HG03103 (cell line): ENCODE data around the gene TNFSF8.

Experiments used
- ATAC-seq: cut with Tn5 transposase; IDR thresholded peaks from one replicate; pipeline ENCODE4 v1.9.1; 2021; ENCODE audit warnings: low read depth; ENCODE audit not compliant: unreplicated experiment

TNFSF8 gene

DNA sequence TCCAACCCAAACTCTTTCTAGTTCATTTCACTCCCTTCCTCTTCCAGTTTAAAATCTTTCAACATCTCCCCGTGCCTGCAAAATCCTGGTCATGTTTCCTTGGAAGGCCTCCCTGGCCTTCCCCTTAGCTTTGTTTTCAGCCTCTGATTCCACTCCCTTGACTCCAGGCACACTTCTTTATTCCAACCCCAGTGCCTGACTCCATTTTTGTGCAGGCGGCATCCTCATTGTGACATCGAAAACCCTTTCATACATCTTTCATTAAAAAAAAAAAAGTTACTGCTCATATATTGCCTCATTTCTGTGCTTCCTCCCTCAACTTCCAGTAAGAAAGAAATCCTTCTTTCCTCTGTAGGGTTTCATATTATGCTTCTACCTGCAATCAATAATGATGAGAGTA lies 7.1 kb upstream of the TNFSF8 start:
- no peak for ATAC-seq

DNA sequence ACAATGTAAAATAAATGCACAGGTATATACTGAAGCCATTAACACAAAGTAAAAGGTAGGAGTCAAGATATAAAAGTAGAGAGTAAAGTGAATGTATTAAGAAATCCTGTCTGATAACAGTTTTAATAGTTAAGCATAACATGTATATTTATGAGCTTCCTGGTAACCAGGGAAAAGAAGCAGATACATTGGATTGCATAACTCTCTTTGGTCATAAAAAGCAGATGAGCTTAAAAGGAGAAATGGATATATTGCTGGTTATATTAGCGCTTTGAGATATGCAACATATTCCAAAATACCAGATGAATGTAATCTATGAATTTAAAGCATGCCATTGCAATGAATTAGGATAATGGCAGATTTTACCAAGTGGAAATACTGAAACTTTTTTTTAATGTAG lies 6.2 kb upstream of the TNFSF8 start:
- ATAC-seq = no peak

- ATAC-seq = no peak
Observed at GRCh38 chr9:114935119-114935518, 4.7 kb upstream of the TNFSF8 start.

- no peak for ATAC-seq
Observed at GRCh38 chr9:114932502-114932901, 2.1 kb upstream of the TNFSF8 start.

- no peak for ATAC-seq
Observed at GRCh38 chr9:114931407-114931806, 1.0 kb upstream of the TNFSF8 start.

DNA sequence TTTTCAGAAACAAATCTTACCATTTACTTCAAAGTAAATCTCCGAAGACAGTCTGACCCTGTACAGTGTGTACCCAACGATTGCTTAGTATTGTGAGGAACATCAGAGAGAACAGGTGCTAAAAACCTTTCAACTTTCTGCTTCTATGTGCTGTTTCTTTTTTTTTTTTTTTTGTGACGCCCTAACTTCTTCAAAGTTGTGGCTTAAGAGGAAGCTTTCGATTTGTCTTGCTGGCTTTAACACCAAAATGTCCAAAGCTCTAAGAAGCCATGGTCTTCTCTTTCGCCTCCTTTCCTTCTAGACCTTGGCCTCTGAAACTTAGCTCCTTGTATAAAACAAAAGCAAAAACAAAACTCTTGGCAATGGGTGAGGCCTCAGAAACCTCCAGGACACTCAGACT lies 1.2 kb downstream of the TNFSF8 start:
- no peak for ATAC-seq

GRCh38 chr9:114928671-114929070 lies 1.7 kb downstream of the TNFSF8 start:
- ATAC-seq = no peak

GRCh38 chr9:114928136-114928535 lies 2.3 kb downstream of the TNFSF8 start:
- no peak for ATAC-seq

DNA sequence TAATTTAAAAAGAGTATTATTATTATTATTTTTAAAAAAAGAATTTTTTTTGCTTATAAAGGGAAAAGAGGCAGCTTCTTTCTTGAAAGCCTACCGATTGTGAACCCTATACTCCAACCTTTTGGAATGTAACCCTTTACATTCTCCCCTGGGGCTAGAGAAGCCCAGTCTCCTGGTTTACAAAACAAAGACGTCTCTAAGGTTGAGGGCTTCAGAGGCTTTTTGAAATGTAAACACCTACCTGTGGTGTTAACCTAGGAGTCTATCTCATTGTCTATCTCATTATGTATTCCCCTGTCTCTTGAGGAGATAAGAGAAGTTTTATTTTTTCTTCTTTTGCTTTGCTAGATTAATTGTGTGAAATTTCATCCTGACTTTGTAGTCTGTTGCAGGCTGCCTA lies 4.7 kb downstream of the TNFSF8 start:
- no peak for ATAC-seq

- ATAC-seq = no peak
Observed at GRCh38 chr9:114925039-114925438, 5.4 kb downstream of the TNFSF8 start.

- ATAC-seq = no peak
Observed at GRCh38 chr9:114924327-114924726, 6.1 kb downstream of the TNFSF8 start.

GRCh38 chr9:114923918-114924317 lies 6.5 kb downstream of the TNFSF8 start:
- no peak for ATAC-seq

- no peak for ATAC-seq
Observed at GRCh38 chr9:114921171-114921570, 9.2 kb downstream of the TNFSF8 start.

DNA sequence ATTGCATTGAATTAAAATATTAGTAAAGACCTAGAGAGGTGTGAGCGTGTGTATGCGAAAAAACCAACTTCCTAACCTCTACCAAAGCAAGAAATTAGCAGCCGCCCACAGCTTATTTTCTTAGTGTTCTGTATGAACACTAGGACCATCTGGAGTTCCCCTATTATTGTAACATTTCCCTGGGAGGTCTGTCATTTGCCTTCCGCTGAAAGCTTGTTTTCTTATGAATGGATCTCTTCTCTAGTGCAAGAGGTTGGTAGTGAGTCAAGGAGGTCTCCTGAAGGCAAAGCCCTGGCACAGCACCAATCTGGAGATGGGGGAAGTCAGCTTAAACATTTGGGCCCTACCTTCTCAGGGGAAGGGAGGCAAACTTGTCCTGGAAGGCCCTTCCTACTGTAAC lies 10.8 kb downstream of the TNFSF8 start:
- ATAC-seq = no peak

- ATAC-seq = no peak
Observed at GRCh38 chr9:114916481-114916880, 13.9 kb downstream of the TNFSF8 start.

- no peak for ATAC-seq
Observed at GRCh38 chr9:114914139-114914538, 16.3 kb downstream of the TNFSF8 start.

- no peak for ATAC-seq
Observed at GRCh38 chr9:114913656-114914055, 16.7 kb downstream of the TNFSF8 start.

DNA sequence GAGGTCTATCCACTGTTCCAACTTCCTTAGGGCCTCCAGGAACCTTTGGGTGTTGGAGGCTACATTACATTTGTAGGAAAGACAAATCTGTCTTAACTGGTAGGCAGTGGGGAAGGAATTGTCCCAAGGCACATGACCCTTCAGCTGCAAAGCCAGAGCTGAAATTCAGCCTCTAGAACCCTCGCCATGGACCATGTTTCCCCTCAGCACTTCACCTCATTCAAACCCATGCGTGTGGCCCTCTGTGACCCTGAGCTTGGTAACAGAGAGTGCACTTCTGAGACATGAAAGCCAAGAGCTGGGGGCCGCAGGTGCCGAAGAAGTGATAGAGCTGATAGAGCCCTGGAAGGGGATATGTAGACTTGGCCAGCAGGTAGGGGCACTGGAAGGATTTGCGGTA lies 17.2 kb downstream of the TNFSF8 start:
- no peak for ATAC-seq

GRCh38 chr9:114911167-114911821 lies 19.1 kb downstream of the TNFSF8 start:
- ATAC-seq = no peak

DNA sequence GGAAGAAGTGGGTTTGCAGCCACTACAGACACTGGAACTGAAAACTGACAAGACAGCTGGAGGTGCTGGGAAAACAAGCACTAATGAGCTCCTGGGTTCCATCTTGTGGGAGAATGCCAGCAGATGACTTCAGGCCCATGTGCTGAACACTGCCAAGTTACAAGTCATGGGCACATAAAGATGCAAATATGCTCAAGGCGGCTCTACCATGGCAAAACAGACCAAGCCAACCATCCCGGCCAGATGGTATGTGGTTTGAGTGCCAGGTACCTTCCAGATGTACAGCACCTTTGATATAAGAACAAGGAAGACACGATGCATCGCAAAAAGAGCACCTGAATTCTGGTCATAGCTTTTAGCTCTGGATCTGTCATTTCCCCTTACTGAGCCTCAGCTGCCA lies 19.9 kb downstream of the TNFSF8 start:
- ATAC-seq = no peak

DNA sequence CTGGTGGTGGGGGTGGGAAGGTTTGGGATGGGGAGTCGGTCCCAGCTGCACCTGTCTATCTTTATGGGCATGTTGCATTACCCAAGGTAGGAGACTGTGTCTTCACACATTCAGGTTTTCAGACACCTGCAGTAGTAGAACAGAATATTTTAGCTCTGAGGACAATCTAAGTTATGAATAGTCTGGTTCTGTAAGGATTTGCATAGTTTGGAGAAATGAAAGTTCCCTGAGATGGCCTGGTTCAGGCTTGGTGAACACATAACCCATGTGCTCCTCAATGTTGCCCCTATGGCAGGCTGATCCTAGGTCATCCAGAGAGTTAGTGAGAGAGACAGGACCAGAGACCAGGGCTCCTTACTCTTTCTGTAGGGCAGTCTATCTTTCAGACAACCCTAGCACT lies 20.7 kb downstream of the TNFSF8 start:
- no peak for ATAC-seq

DNA sequence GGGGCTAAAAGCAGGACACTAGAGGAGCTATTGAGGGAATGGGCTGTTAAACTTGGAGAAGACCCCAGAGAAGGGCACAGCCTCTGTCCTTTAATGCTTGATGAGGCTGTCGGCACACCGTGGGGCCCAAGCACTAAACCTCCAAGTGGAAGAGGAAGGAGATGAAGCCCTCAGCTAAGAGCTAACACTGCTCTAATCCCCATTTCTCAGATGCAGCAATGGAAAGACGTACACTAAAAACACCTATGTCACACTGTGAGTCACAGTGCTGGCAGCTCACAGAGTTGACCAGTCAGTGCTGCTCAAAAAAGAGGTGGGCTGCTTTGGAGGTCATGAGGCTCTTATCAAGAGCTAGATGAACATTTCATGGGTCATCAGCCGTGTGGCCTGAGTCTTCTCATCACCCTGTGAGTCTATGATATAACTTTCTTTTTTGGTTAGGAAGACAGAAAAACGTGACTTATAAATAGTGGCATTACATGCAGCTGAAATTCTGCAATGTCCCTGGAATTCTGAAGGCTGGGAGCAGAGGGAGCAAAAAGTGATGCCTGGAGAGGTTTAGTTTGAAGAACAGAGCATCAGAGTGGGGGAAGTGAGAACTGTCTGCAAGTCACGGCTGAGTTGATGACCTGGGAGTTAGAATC lies 21.5 kb downstream of the TNFSF8 start:
- no peak for ATAC-seq
